M059J (cell line): ENCODE results near the gene FOXD2. TPM values are rescaled to one million over a fixed set of nuclear protein-coding genes. Genes with fewer than 3 reads are reported as not detected.

Experiments
- DNase-seq: peaks from one replicate; pipeline ENCODE4 v3.0.0-alpha.2; 2012; ENCODE audit warnings: low read depth
- total RNA-seq: library from RNA; depleted of rRNA; stranded (reverse); fragments of >200 nt; shearing (Covaris generic); gene quantifications from 2 replicates; pipeline ENCODE4 v1.2.3, GENCODE V29; 2014; rRNA removed

Gene FOXD2
- 0.37 and 0.94 TPM in 2 replicates for total RNA-seq

DNA sequence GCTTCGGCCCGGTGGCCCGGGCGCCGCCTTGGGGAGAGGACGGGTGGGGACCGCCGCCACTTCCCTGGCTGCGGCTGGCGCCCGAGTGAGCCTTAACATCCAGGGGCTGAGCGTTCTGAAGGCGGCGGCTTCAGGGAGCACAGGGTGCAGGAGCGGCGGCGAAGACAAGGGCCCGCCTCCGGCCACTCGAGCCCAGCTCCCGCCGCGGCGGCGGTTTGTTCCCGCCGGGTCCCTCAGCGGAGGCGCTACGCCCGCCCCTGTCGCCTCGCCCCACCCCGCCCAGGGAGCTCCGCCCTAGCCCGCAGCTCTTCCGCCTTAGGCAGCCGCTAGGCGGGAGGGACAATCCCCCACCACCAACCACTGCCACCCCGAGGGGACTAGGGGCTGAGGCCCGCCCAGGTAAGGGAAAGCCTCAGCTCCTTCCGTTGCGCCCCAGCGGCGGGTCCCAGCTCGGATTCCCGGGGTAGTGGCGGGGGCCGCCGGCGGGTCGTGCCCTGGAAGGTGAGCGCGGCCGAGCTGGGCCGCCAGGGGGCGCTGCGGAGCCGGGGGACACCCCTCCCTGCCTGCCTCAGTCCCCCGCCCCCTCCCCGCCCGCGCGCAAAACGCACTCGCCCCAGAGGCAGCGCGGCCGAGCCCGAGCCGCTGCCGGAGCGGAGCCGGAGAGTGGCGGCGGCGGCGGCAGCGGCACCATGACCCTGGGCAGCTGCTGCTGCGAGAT, at the start of gene FOXD2:
TSS of gene FOXD2 (plus strand) at position 598 of the 718 bp plus-strand sequence. CDS start at position 690, 92 bp downstream.
- DNase-seq: peak; percentile 85

DNA sequence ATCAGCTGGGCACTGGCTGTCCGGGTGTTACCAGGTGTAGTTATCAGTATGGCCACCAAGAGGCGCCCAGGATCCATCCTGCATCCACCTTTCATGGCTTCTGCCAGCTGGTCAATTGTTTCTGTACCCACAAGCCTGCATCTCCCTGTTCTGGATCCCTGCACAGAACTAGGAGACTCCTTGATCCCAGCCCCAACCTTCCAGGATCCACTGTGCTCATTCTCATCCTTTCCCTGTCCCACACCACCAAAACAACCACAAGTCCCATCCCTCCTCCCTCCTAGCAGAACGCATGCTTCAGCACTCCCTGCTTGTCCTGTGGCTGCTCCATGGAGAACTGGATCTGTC, 49.0 kb upstream of the FOXD2 start:
- peak; percentile 69 for DNase-seq

DNA sequence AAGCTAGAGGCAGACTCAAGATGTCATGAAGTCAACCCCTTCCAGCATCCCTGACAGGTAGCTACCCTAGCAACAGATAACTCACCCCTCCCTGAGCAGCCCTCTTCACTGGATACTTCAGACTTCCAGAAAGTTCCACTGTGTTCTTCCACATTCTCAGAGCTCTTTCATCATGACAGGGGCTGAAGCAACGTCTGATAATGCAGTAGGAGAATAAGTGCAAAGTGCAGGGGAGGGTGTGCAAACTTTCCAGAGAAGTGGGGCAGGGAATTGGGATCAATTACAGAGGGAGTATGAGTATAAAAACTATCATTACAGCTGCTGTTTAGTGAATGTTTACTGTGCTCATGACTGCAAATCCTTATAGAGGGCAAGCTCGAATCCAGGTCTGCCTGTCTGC, 48.1 kb upstream of the FOXD2 start:
- DNase-seq: no peak

DNA sequence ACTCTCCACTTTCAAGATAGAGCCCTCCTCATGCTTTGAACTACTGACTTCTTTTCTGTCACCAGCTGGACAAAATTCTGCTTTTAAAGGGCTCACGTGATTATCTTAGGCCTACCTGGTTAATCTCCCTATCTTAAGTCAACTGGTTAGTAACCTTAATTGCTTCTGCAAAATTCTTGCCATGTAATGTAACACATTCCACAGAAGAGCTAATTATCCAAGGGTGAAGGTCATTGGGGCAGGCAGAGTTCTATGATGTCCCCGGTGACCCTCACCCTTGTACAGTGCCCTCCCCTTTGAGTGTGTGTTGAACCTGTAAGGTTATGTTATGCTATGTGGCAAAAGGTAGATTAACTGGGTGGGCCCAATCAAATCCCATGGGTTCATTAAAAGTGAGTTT, 47.0 kb upstream of the FOXD2 start:
- DNase-seq: no peak

DNA sequence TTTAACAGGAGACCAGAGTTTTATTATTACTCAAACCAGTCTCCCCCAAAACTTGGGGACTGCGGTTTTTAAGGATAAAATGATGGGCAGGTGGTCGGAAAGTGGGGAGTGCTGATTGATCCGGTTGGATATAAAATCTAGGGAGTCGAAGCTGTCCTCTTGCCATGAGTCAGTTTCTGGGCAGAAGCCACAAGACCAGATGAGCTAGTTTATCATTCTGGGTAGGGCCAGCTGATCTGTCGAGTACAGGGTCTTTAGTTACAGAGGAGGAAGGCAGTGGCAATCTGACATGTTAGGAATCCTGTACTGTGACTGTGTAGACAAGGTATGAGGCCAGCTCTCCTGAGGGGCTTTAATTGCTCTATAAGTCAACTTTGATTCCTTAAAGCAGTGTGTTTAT, 44.7 kb upstream of the FOXD2 start:
- DNase-seq: no peak

DNA sequence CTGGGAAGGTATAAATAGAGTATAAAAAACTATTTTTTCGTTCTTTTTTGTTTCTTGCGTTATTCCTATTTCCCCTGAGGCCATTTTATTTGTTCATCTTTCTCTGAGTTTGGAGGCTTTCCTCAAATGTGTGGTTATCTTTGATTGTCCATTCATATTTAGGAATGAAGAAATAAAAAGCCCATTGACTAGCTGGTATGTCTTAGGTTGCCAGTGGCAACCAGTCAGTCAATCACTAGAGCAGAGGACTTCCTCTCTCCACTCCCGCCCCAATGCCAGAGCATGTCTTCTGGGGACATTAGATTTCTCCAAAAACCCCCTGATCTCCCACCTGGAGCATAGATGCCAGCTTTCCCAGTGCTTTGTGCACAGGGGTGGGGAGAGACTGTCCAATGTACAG, 42.4 kb upstream of the FOXD2 start:
- DNase-seq: no peak

DNA sequence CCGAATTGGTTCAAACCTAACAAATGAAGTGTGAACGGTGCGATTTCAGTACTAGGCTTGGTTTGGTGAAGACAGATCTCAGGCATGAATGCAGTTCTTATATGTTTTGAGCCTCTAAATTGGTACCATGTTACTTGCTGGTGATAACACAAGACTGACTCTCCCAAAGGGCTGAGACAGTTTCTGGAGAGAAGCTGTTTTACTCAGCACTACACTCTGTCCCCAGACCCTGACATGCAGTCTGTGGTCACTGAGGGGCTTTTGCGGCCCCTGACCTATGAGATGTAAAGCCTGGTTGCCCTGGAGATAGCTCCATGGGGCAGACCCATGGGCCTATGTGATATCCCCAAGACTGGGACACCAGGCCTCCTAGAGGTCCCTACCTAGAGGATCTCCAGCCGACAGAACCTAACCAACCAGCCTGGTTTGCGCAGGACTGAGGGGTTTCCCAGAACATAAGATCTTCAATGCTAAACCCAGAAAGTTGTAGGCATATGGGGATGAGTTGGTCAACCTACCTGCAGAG, 41.1 kb upstream of the FOXD2 start:
- no peak for DNase-seq

DNA sequence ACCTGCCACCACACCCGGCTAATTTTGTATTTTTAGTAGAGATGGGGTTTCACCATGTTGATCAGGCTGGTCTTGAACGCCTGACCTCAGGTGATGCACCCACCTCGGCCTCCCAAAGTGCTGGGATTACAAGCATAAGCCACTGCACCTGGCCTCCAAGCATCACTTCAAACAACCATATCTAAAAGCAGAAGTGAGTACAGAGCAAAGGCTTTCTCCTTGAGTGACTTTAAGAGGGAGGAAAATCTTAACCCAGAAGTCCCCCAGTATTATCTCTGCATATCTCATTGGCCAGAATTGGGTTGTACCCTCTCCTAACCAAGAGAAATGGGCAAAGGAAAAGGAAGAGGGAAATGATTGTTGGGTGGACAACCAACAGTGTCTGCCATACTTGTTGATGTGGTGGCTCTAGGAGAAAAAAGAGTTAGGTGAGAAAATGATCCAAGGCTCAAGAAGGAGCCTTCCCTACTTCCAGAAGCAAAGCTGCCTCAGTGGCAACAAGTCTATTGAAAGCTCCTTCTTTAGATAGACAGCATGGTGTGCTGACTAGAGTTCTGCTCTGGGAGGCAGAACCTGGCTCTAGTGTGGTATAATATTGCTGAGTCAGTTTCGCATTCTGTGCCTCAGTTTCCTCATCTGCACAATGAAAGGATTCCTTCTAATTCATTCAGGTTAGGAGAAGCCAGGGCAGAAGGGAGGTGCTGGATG, 38.6 kb upstream of the FOXD2 start:
- no peak for DNase-seq

DNA sequence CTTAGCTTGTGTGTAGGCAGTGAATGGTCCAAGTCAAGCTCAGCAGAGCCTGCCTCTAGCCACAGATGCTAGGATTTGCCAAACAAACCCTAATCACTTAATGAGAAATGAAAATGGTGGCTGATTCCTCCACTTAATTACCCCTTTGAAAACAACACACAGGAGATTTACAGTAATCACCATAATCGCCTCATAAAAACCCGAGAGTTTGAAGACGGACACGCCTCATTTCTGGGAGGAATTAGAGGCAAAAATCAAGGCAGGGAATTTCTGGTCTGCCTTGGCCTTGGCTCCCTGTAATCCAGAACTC, 38.0 kb upstream of the FOXD2 start:
- DNase-seq: no peak

DNA sequence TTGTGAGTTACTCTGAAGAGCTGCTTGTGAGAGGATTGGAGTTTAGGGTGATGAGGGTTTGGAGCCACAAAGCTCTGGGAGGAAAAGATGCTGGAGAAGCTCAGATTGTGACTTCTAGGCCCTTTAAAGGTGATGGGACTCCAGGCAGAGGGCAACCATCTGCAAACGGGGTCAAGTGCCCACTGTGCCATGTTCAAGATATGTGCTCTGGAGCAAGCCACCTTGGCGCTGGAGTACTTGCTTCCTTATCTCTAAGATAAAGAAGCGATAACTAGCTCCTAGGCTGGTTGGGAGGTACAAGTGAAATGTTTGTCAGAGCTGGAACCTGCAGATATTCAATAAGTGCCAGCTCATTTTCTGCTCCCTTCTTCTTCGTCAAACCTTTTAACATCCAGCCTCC, 36.1 kb upstream of the FOXD2 start:
- no peak for DNase-seq

DNA sequence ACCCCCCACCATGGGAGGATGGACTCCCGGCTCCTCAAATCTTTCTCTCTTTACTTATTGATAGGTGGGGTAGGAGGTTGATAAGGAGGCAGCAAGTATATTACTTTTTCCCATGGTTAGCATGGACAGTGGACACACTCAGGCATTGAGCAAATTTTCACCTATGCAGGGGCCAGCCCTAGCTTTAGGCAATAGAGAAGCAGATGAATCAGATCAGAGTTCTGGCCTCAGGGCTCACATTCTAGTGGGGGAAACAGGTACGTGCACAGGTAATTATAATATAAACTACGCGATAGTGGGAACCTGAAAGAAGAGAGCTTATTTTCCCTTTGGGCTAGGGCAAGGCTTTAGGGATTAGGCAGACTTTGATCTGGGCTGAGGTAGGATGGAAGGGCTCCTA, 35.3 kb upstream of the FOXD2 start:
- DNase-seq: no peak

DNA sequence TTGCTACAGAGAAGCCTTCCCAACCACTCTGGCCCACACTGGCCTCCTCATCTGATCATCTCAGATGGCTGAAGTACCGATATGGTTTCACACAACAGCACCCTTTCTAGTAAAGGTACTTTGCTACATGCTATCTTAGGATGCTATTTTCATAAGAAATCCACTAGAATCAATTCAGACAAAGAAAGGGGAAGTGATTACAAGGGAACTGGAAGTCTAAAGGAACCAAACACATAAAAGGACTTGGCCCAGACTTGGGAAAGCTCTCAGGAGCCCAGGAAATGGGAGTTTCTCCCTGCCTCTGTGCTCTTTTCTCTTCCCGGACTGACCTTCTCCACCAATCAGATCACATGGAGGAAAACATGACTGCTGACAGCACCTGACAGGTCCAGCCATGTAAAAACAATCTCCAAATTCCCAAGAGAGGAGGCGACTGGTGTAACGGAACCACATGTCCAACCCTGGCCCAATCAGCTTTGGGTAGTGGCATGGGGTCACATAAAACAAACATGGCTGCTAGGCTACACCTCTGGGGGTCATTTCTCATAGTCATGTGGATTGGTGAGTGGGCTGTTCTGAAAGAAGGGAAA, 34.4 kb upstream of the FOXD2 start:
- DNase-seq: no peak

DNA sequence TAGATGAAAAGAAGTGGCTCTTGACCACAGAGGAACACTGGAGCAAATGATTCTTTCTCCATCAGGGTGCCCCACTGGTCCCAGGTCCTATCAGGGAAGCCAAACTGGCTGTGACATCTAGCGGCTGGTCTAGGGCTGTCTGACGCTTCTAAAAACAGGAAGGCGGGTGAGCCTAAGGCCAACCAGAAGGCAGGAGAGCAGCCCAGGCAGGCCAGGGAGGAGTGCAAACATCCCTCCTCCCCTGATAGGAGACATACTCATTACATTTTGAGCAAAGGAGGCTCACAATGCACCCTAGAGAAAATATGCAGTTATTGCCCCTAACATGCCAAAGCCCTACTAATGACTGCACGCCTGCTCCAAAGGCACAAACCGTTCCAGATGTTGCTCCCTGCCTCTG, 32.1 kb upstream of the FOXD2 start:
- no peak for DNase-seq

DNA sequence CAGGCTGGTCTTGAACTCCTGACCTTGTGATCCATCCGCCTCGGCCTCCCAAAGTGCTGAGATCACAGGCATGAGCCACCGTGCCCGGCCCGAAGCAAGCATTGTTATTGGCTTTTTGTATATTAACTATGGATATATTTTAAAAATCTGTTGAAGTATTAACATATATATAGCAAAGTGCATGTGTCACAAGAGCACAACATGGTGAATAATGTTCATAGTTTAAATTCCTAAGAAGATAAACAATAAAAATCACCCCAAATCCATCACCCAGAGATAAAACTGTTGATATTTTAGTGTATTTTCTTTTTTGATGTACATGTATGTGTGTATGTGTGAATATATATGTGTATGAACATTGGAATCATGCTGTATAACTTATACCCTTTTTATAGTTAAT, 30.9 kb upstream of the FOXD2 start:
- no peak for DNase-seq

DNA sequence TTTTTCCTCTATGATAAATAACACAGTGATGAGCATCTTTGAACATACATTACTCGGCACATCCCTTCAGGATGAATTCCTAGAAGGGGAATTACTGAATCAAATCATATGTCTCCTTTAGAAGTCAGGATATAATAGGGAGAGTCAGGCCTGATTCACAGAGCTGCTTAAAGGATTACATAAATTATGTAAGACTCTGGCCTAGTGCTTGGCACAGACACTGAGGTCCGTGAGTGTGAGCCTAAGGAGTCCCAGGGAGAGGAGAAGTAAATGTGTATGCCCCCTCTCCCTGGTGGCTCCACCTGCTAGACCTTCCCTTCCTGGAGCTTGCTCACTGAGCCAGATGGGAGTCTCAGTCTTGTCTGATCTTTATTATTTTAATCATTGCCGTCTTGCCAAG, 30.4 kb upstream of the FOXD2 start:
- DNase-seq: no peak

DNA sequence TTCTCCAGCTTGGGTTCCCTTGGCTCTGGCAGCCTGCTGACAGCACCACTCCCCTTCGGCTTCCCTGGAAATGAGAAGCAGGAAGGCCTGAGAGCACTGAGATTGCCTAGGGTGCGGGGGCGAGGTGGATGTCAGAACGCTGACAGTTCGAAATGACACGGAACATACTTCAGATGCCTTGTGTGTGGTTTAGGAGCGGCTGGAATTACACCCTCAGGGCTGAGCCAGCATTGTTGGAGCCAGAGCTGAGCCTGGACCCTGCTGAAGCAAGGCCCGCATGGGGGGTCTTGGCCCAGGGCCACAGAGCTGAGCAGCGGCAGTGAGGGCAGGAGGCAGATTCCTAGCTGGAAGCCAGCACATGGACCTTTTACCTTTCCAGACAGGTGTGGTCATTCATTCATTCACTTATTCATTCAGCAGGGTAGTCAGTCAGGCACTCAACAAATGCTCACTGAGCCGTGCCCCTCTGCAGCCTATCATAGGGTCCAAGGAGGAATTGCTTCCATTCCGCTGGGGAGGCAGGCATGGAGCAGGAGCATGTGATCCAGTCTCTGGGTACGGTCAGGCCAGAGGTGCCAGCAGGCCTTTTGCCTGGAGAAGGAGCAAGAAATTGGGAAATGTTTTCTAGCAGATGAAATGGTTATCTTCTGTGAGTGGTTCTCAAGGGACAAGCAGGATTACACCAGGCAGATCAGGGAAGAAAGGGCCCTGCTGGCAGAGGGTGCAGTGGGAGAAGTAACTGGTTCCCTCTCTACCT, 28.4 kb upstream of the FOXD2 start:
- DNase-seq: peak; percentile 83

DNA sequence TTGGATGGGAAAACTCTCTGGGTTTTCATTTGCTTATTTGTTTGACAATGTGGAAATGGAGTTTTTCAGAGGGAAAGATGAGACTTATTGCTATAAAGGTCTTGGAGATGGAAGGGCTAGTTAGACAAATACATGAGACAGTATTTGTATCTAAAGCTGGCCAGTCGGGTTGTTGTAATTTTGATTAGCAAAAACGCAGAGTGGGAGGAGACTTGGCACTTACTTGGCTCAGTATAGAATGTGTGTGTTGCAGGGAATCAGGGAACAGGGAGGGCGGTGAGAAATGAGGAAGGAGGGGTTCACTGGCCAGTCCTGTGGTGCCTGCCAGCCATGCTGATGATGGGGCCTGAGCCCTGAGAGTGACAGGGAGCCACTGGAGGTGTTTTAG, 27.8 kb upstream of the FOXD2 start:
- DNase-seq: no peak

DNA sequence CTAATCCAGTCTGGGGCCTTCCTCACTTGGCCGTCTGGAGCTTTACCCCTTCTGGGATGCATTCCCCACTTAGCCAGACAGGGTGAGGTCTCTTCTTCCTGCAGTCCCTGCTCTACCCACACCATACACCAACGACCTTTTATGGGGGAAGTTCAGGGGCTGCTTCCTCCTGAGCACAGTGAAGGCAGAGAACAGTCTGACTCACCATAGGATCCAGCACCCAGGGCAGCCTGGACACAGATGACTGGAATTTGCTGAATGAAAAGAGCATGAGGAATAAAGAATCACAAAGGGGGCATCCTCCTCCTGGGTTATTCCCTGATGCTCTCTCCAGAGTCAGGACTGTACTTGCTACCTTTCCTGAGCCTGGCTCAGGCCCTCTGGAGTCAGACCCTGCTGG, 26.4 kb upstream of the FOXD2 start:
- DNase-seq: no peak

DNA sequence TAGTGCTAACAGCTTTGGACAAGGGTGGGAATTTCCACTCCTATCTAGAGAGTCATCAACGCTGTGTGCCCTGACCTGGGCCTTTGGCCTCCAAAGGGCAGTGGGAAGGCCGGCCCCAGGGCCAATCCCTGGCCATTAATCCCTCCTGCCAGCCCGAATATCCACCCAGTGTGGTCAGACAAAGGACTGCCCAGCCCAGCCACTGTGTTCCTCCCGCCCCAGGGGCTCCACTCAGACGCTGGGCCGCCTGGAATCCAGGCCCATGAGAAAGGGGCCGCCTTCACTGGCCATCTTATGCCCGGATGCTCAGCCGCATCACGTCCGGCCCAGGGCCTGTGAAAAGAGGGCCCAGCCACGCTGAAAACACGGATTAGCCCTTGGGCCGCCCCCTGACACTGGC, 25.4 kb upstream of the FOXD2 start:
- DNase-seq: no peak

DNA sequence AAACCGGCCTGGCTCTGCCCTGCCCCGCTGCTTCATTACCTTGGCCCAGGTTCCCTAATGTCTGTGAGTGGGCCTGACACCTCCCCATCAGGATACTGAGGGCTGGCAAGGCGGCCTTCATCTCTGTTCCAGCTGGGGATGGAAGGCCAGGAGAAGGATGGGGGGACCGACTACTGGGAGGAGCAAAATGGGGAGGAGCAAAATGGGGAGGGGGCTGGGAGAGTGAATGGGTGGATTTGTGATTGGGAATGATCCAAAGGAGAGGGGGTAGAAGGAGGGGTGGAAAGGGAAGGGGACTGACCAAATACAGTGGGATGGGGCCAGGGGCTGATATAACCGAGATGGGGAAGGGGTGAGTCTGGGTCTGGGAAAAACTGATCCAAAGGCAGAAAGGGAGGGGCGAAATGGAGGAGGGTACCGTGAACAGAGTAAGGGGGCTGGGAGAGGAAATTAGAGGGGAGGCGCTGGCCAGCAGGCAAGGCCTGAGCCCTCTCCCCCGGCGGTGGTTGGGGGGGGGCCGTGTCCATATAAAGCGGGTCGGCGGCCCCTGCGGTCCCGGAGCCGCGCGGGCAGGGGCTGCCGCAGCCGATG, 22.0 kb upstream of the FOXD2 start, which contains the start of gene FOXE3:
TSS of gene FOXE3 (plus strand) at position 558 of the 591 bp plus-strand sequence. CDS start at position 589, 31 bp downstream.
- no peak for DNase-seq

DNA sequence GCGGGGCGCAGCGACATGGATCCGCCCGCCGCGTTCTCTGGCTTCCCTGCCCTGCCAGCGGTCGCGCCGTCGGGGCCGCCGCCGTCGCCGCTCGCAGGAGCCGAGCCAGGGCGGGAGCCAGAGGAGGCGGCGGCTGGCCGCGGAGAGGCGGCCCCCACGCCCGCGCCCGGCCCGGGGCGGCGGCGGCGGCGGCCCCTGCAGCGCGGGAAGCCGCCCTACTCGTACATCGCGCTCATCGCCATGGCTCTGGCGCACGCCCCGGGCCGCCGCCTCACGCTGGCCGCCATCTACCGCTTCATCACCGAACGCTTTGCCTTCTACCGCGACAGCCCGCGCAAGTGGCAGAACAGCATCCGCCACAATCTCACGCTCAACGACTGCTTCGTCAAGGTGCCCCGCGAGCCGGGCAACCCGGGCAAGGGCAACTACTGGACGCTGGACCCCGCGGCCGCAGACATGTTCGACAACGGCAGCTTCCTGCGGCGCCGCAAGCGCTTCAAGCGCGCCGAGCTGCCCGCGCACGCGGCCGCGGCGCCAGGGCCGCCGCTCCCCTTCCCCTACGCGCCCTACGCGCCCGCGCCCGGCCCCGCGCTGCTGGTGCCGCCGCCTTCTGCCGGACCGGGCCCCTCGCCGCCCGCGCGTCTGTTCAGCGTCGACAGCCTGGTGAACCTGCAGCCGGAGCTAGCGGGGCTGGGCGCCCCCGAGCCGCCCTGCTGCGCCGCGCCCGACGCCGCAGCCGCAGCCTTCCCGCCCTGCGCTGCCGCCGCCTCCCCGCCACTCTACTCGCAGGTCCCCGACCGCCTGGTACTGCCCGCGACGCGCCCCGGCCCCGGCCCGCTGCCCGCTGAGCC, 21.3 kb upstream of the FOXD2 start:
- no peak for DNase-seq
